M059J (cell line): ENCODE measurements around the gene MCM6. TPM values are rescaled to one million over a fixed set of nuclear protein-coding genes. Genes with fewer than 3 reads are reported as not detected.

Experiments used
- DNase-seq: peaks from one replicate; pipeline ENCODE4 v3.0.0-alpha.2; 2012; ENCODE audit warnings: low read depth
- total RNA-seq: library from RNA; depleted of rRNA; stranded (reverse); fragments of >200 nt; shearing (Covaris generic); gene quantifications from 2 replicates; pipeline ENCODE4 v1.2.3, GENCODE V29; 2014

The MCM6 gene
- total RNA-seq, 1 experiment from 2014 or later, result 40.8 TPM

- no peak for DNase-seq
Measured at GRCh38 chr2:135863233-135863632, 13.0 kb downstream of the MCM6 start.

- no peak for DNase-seq
Measured at GRCh38 chr2:135862718-135863117, 13.5 kb downstream of the MCM6 start.

- no peak for DNase-seq
Measured at GRCh38 chr2:135853401-135853800, 22.8 kb downstream of the MCM6 start.

DNA sequence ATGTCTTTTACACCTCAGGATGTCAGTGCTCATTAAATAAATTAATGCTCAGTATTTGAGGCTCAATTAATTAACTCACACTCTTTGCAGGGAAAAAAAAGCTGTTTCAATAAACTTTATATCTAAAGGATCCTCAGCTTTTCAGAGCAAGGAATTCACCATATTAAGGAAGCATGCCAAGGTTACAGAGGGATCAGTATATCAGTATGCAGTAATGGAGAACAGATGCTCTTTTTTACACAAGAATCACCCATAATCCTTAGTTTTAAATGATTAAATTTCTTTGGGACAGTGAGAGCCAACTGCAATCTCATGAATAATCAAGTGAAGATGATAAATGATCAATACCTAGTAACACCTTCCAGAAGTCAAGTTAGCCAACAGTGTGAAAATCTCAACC, 24.4 kb downstream of the MCM6 start:
- no peak for DNase-seq

DNA sequence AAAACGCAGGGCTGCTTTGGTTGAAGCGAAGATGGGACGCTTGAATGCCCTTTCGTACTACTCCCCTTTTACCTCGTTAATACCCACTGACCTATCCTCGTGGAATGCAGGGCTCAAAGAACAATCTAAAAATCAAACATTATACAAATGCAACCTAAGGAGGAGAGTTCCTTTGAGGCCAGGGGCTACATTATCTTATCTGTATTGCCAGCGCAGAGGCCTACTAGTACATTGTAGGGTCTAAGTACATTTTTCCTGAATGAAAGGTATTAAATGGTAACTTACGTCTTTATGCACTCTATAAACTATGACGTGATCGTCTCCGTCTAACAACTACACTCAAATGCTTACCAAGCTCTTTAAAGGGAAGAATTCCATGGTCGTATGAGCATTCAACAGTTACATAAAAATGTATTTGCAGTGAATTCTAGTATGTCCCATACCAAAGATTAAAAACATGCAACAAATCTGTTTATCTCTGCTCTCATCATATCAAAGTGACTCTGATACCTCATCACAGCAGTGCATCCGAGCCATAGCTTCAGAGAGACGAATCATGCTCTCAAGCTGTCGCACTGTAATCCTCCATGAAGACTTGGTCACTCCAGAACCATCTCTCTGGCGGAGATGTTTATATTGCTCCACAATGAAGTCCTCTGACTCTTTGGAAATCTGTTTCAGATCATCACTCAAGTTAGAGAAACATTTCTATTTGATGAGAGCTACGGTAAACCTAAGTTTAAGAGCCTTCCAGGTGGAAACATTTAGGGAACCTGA, 25.2 kb downstream of the MCM6 start:
- DNase-seq, result no peak

GRCh38 chr2:135849087-135849486, 27.2 kb downstream of the MCM6 start:
- no peak for DNase-seq

GRCh38 chr2:135845997-135846396, 30.2 kb downstream of the MCM6 start:
- no peak for DNase-seq

GRCh38 chr2:135845257-135845656, 31.0 kb downstream of the MCM6 start:
- no peak for DNase-seq

DNA sequence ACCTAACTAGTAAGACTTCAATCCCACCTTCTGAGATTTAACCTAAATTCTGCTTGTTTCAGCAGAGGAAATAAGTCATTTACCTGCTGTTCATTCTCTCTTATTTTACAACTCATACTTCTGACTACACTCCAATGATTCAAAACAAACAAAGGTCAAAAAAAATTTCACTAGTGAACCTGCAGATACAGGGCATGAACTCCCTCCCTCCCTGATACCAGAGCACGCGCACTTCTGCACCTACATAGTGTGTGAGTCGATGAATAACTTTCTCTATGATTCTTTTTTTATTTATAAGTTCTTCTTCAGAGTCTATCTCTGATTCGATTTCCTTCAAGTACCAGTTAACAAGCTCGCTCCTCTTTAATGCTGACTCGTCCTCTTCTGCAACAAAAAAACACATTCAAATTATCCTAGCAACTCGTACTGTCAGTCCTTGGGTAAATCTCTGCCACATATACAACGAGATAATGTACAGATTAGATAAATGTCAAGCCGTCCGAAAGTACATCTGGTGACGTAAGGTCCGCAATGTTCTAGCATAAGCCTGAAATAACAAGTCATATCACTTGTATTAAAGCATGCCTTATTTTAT, 31.8 kb downstream of the MCM6 start:
- no peak for DNase-seq

GRCh38 chr2:135843671-135844070, 32.6 kb downstream of the MCM6 start:
- no peak for DNase-seq

DNA sequence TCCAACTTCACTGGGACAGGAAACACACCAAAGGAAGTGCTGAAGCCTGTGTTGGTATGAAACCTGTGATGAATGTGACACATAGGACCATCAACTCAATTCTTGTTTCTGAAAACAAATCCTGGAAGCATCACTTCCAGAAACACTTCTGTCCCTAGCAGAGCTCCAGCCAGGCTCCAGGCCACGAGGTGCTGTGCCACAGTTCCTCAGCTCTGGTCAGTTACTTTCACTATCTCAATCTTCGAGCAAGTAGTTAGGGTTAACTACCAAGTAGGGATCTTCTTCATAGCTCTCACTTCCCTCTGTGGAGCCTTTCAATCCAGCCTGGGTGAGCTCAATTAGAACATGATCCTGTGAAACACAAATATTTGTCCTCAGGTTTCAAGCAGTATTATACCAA, 35.6 kb downstream of the MCM6 start:
- no peak for DNase-seq

GRCh38 chr2:135839713-135840112, 36.5 kb downstream of the MCM6 start:
- DNase-seq, result peak; percentile 13

GRCh38 chr2:135838502-135838901, 37.7 kb downstream of the MCM6 start:
- DNase-seq, result no peak

DNA sequence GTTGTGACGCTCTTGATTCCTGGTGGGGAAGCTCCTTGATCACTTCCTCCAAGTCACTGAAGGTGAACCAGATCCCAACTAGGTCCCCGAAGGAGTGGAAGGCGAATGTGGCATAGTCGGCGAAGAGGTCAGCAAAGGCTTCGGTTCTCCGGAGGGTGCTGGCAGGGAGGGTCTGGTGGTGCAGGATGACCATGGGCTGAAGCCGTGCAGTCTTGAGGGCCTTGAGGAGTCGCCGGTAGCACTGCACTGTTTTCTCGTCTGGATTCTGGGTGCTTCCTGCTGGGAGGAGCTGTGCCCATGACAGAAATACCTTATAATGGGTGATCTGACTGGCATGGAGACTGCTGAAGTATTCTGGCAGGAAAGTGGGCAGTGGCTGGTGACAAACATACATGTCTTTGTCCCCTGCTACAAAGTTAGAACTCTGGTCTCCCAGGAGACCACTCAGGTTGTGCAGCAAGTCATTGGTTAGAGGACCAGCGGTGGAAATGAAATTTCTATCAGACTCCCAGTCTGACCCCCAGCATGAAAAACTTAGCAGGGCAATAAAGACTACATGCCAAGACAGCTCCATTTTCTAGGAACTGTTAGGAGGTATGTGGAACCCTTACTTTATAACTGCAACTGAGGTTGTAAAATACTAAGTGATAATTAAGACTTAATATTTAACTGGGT, 39.5 kb downstream of the MCM6 start, which contains the start of gene LCT:
LCT (minus strand) TSS at position 589 of the 675 bp plus-strand sequence; CDS start at position 574, 15 bp downstream.
- DNase-seq, result no peak

DNA sequence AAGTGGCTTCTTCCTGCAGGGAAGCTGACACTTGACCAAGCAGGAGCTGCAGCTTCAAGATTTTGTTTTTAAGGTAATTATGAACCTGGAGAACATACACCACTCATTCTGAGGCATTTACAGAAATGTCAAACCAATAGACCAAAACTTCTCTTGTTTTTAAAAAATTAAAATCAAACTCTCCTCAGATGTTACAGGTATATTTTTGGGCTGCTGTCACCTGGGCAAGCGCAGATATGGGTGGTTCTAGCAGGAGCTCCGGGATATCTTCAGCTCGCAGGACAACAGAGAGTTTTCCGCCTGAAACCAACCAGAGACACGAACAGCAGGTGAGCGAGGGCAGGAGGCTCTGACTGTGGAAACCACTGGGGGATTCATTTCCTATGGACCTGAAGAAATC, 43.4 kb downstream of the MCM6 start:
- DNase-seq, result no peak

- no peak for DNase-seq
Measured at GRCh38 chr2:135831180-135831812, 44.9 kb downstream of the MCM6 start.

GRCh38 chr2:135829378-135830135, 46.7 kb downstream of the MCM6 start:
- no peak for DNase-seq

DNA sequence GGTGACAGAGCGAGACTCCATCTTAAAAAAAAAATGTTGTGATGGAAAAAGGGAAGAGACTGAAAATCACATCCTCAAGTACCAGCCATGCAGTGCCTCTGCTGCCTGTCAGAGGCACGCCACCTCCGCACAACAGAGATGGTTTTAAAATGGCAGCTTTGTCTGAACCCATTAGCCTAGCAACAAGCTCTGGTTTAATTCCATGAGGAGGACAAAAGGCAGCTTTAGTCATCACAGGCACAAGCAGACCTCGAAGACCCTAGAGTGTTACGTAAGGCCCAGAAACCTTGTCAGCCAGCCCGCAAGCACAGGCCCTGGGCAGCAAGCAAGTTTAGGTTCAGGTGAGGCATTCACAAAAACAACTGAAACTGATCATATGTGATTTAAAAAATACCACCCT, 49.7 kb downstream of the MCM6 start:
- DNase-seq, result no peak

GRCh38 chr2:135825550-135826176, 50.6 kb downstream of the MCM6 start:
- DNase-seq, result no peak

- no peak for DNase-seq
Measured at GRCh38 chr2:135825131-135825530, 51.1 kb downstream of the MCM6 start.

GRCh38 chr2:135822855-135823254, 53.4 kb downstream of the MCM6 start:
- no peak for DNase-seq
